Parathyroid adenoma (tissue), 2 donors: ENCODE data around the gene SPATA32.

Source experiments
- H2AFZ ChIP-seq: fragments of 300-600 bp; sonication (generic); one replicate; pipeline ENCODE4 v1.7.0; 2017; ENCODE audit warnings: antibody characterized with exemption, mild to moderate bottlenecking
- H3K27ac ChIP-seq: fragments of 300-600 bp; sonication (generic); one replicate; pipeline ENCODE4 v1.7.0; 2017
- H3K27me3 ChIP-seq: fragments of 300-600 bp; sonication (generic); one replicate; pipeline ENCODE4 v1.7.0; 2017; ENCODE audit warnings: low read length; ENCODE audit not compliant: control insufficient read depth, insufficient read depth
- H3K36me3 ChIP-seq: fragments of 300-600 bp; sonication (generic); one replicate; pipeline ENCODE4 v1.7.0; 2017; ENCODE audit warnings: low read length; ENCODE audit not compliant: control insufficient read depth, insufficient read depth
- H3K4me1 ChIP-seq: fragments of 300-600 bp; sonication (generic); one replicate; pipeline ENCODE4 v1.7.0; 2017; ENCODE audit warnings: control low read depth
- H3K4me2 ChIP-seq: fragments of 300-600 bp; sonication (generic); one replicate; pipeline ENCODE4 v1.7.0; 2017; ENCODE audit warnings: low read length
- H3K4me3 ChIP-seq: fragments of 300-600 bp; sonication (generic); one replicate; pipeline ENCODE4 v1.7.0; 2017; ENCODE audit warnings: low read depth, low read length
- H3K79me2 ChIP-seq: fragments of 300-600 bp; sonication (generic); one replicate; pipeline ENCODE4 v1.7.0; 2017; ENCODE audit warnings: control low read depth
- H3K9ac ChIP-seq: fragments of 300-600 bp; sonication (generic); one replicate; pipeline ENCODE4 v1.7.0; 2017; ENCODE audit warnings: mild to moderate bottlenecking
- H3K9me3 ChIP-seq: fragments of 300-600 bp; sonication (generic); one replicate; pipeline ENCODE4 v1.7.0; 2017; ENCODE audit warnings: low read length; ENCODE audit not compliant: control insufficient read depth
- TF ChIP-seq, protein P1 (sequence below): fragments of 300-600 bp; sonication (generic); IDR thresholded peaks from one replicate; pipeline ENCODE4 v1.7.0; 2017; ENCODE audit warnings: antibody characterized with exemption, mild to moderate bottlenecking
- donor health status: primary hyperparathyroidism.

SPATA32 gene

DNA sequence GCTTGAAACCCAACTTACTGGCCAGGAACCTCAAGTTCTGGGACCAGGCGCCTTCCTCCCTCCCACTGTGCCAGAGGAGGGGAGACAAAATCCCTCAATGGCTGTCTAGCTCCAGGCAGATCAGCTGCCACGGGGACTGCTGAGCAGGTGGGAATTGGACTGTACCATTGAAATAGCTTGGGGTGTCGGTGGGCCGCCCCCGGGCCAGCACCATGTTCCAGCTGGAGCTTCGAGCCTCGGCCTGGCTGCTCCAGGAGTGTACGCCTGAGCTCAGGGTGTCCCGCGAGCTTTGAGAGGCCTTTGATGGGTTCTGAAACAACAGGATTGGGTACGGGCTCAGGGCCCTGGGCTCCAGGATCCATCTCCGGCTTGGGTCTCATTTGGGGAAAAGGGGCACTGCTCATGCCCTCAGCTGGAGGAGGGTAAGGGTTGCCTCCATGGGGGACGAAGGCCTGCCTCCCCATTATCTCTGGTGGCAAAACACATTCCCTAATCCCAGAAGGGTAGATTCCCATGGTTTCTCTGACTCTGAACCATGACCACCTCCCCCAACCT is 4.6 kb upstream of the SPATA32 start:
- TF ChIP-seq, protein P1, sequence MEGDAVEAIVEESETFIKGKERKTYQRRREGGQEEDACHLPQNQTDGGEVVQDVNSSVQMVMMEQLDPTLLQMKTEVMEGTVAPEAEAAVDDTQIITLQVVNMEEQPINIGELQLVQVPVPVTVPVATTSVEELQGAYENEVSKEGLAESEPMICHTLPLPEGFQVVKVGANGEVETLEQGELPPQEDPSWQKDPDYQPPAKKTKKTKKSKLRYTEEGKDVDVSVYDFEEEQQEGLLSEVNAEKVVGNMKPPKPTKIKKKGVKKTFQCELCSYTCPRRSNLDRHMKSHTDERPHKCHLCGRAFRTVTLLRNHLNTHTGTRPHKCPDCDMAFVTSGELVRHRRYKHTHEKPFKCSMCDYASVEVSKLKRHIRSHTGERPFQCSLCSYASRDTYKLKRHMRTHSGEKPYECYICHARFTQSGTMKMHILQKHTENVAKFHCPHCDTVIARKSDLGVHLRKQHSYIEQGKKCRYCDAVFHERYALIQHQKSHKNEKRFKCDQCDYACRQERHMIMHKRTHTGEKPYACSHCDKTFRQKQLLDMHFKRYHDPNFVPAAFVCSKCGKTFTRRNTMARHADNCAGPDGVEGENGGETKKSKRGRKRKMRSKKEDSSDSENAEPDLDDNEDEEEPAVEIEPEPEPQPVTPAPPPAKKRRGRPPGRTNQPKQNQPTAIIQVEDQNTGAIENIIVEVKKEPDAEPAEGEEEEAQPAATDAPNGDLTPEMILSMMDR, result no peak
- peaks cover 5% of the 10 kb centered on the region for H3K4me1 ChIP-seq
- H3K9ac ChIP-seq, result no peak overlapping the region
- no peaks in the 10 kb centered on the region for H3K27me3 ChIP-seq
- no peak overlapping the region for H2AFZ ChIP-seq
- H3K9me3 ChIP-seq, result no peaks in the 10 kb centered on the region
- no peak overlapping the region for H3K4me2 ChIP-seq
- no peak overlapping the region for H3K4me3 ChIP-seq
- H3K27ac ChIP-seq, result no peak overlapping the region
- no peaks in the 10 kb centered on the region for H3K79me2 ChIP-seq
- no peaks in the 10 kb centered on the region for H3K36me3 ChIP-seq

DNA sequence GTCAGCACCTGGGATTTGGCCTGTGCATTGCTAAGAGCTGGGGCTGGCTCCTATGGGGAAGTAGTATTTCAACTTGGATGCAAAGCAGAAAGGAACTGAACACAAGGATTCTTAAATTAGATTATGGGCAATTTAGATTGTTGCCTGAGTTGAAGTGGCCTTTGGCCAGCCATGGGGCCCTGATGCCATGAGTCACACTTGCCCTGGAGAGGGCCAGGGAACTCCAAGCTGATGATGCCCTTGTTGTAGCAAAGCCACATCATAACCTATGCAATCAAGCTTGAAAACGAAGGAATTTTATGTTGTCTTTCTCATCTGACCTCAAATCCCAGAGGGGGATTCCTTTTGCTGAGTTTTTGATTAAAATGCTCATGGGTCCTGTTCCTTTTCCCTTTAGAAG is 3.9 kb upstream of the SPATA32 start:
- no peak overlapping the region for H3K4me3 ChIP-seq
- peaks cover 5% of the 10 kb centered on the region for H3K4me1 ChIP-seq
- no peaks in the 10 kb centered on the region for H3K79me2 ChIP-seq
- no peaks in the 10 kb centered on the region for H3K27me3 ChIP-seq
- no peak overlapping the region for H3K9ac ChIP-seq
- H3K27ac ChIP-seq, result no peak overlapping the region
- no peaks in the 10 kb centered on the region for H3K9me3 ChIP-seq
- TF ChIP-seq, protein P1, result no peak
- H3K4me2 ChIP-seq, result no peak overlapping the region
- H3K36me3 ChIP-seq, result no peaks in the 10 kb centered on the region
- no peak overlapping the region for H2AFZ ChIP-seq

DNA sequence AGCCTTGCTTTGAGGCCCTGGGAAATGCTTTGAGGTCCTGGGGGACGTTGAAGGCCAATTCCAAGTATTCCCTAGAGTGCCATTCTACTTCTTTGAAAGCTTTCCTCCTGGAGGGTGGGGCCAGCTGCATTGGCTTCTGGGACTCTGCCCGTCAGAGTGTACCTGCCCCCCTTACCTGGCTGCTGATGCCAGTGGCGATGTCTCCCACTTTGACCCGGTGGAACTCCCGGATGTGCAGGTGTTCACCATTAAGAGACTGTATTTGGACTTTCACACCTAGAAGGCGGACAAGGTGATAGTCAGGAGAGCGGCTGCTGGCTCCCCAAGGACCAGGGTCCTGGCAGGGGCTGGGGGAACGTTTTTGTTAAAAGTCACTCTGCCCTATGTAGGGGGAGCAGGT is 3.1 kb upstream of the SPATA32 start:
- Histone ChIP-seq H3K9ac (no peak overlapping the region), H3K4me3 (no peak overlapping the region), H3K79me2 (no peaks in the 10 kb centered on the region), H3K27me3 (no peaks in the 10 kb centered on the region), H3K4me2 (no peak overlapping the region), H3K27ac (no peak overlapping the region), H3K36me3 (no peaks in the 10 kb centered on the region), H3K4me1 (peaks cover 5% of the 10 kb centered on the region), H3K9me3 (no peaks in the 10 kb centered on the region), H2AFZ (no peak overlapping the region)
- TF ChIP-seq, protein P1, result no peak

DNA sequence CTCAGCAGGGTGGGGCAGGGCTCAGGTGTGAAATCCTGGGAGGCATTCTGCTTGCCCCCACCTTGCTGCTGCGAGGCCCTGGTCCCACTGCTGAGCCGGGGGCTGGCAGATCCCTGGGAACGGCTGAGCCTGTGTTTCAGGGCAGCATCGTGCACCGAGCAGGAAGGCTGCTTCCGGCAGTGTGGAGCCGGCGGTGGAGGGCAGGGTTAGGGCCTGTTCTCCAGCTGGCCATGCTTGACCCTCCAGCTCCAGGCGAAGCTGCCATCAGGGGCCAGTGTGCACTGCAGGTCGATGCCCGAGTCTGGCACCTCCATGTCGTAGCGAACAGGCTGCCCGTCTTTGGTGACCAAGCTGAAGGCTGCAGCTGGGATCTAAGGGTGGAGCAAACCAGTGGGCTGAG is 2.5 kb upstream of the SPATA32 start:
- H3K9me3 ChIP-seq, result no peaks in the 10 kb centered on the region
- no peak overlapping the region for H3K4me2 ChIP-seq
- H3K4me1 ChIP-seq, result peaks cover 5% of the 10 kb centered on the region
- no peaks in the 10 kb centered on the region for H3K79me2 ChIP-seq
- no peak overlapping the region for H3K4me3 ChIP-seq
- H3K36me3 ChIP-seq, result no peaks in the 10 kb centered on the region
- no peak overlapping the region for H3K27ac ChIP-seq
- no peaks in the 10 kb centered on the region for H3K27me3 ChIP-seq
- H2AFZ ChIP-seq, result no peak overlapping the region
- H3K9ac ChIP-seq, result no peak overlapping the region
- TF ChIP-seq, protein P1, result no peak

DNA sequence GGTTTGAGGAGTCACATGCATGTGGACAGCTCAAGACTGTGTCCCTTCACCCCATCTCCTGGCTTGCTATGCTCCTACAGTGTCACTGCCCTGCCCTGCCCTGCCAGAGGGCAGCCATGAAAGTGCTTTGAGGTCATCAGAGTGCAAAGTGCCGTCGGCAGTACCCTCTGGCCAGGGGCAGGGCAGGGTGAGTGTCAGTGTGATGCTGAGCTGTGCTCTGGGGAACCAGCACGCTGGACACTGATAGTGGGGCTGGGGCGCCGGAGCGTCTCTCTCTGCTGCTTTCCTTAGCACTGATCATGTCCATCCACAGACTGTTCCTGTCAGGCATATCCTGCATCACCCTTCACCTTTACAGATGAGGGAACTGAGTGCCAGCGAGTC is 1.6 kb upstream of the SPATA32 start:
- Histone ChIP-seq H3K4me2 (no peak overlapping the region), H3K9ac (no peak overlapping the region), H3K36me3 (no peaks in the 10 kb centered on the region), H3K79me2 (no peaks in the 10 kb centered on the region), H3K4me1 (peaks cover 5% of the 10 kb centered on the region), H2AFZ (no peak overlapping the region), H3K4me3 (no peak overlapping the region), H3K27me3 (no peaks in the 10 kb centered on the region), H3K9me3 (no peaks in the 10 kb centered on the region), H3K27ac (no peak overlapping the region)
- TF ChIP-seq, protein P1, result no peak
